Endothelial cell of umbilical vein (primary cell): ENCODE results near the gene CDH20. TPM values are rescaled to one million over a fixed set of nuclear protein-coding genes. Genes with fewer than 3 reads are reported as not detected.
A peak's percentile ranks its signal among the peaks of the same experiment; 100 is the strongest.

ENCODE experiments used
- BruUV-seq: library from RNA; stranded (reverse); fragments of 400-500 nt; replicated peaks from 2 replicates; lab custom pipeline; 2021; lab: Mats Ljungman, UMichigan
- CTCF ChIA-PET: fragments of 300-600, 350-600 bp; sonication (Branson Sonifier 250); formaldehyde crosslinking; loops from one replicate; lab custom pipeline; 2021; ENCODE audit warnings: antibody characterized with exemption, inconsistent platforms; lab: Charles Lee
- POLR2A ChIA-PET: fragments of 300-600, 350-600 bp; sonication (Branson Sonifier 250); formaldehyde crosslinking; loops from one replicate; lab custom pipeline; 2021; ENCODE audit warnings: antibody characterized with exemption, inconsistent platforms; lab: Charles Lee
- DNase-seq: peaks from one replicate; pipeline ENCODE4 v3.0.0-alpha.2; 2011; ENCODE audit warnings: low read depth, low spot score
- FAIRE-seq: peaks from 2 replicates; lab custom pipeline; 2011; peaks lifted over from hg19 to GRCh38; lab: Jason Lieb, UNC
- H2AFZ ChIP-seq: 2 replicates; pipeline ENCODE4 v1.6.0; 2012; ENCODE audit warnings: low read depth, low read length, control low read depth, inconsistent platforms
- H3K27ac ChIP-seq: 2 replicates; pipeline ENCODE4 v1.5.1; 2011; ENCODE audit warnings: low read depth, mild to moderate bottlenecking, control low read depth, low read length, moderate library complexity; ENCODE audit not compliant: insufficient read depth
- H3K27me3 ChIP-seq, 2 experiments: 2 replicates each; pipeline versions ENCODE4 v1.6.0 to v1.6.1; 2011; ENCODE audit warnings: low read length in 2 of 2, mixed read lengths in 1 of 2; ENCODE audit not compliant: control insufficient read depth in 2 of 2, insufficient read depth in 2 of 2
- H3K36me3 ChIP-seq, 2 experiments: 2 replicates in 1 of 2; 3 replicates in 1 of 2; pipeline ENCODE4 v1.5.1; 2011; ENCODE audit warnings: low read length in 2 of 2, mild to moderate bottlenecking in 1 of 2, moderate library complexity in 1 of 2; ENCODE audit not compliant: control insufficient read depth in 2 of 2, insufficient read depth in 2 of 2; ENCODE audit errors: extremely low read depth in 1 of 2
- H3K4me1 ChIP-seq: 3 replicates; pipeline ENCODE4 v1.5.1; 2011; ENCODE audit warnings: mild to moderate bottlenecking, low read length; ENCODE audit not compliant: control insufficient read depth, insufficient read depth; ENCODE audit errors: extremely low read depth
- H3K4me2 ChIP-seq: 2 replicates; pipeline ENCODE4 v1.6.1; 2011; ENCODE audit warnings: low read length, control low read depth, mixed read lengths; ENCODE audit not compliant: insufficient read depth
- H3K4me3 ChIP-seq, 3 experiments: fragments of 200-600 bp in 1 of 3; sonication (generic), shearing (Covaris generic) in 1 of 3; replicated peaks in 1 of 3; 2 replicates each; pipeline ENCODE4 v1.5.1; 2011 to 2016; ENCODE audit warnings: control low read depth in 3 of 3, low read length in 3 of 3, mild to moderate bottlenecking in 2 of 3, inconsistent platforms in 1 of 3, low read depth in 1 of 3, moderate library complexity in 1 of 3; ENCODE audit not compliant: insufficient read depth in 1 of 3
- H3K79me2 ChIP-seq: 2 replicates; pipeline ENCODE4 v1.6.0; 2012; ENCODE audit warnings: low read length, inconsistent platforms; ENCODE audit not compliant: control insufficient read depth, insufficient read depth
- H3K9ac ChIP-seq: replicated peaks from 2 replicates; pipeline ENCODE3; 2011; ENCODE audit warnings: low read length, control low read depth; ENCODE audit not compliant: insufficient read depth; ENCODE audit errors: extremely low read depth
- H3K9me1 ChIP-seq: replicated peaks from 3 replicates; pipeline ENCODE4 v1.6.0; 2011; ENCODE audit warnings: mild to moderate bottlenecking, low read length; ENCODE audit not compliant: control insufficient read depth, insufficient read depth; ENCODE audit errors: extremely low read depth
- H3K9me3 ChIP-seq: replicated peaks from 2 replicates; pipeline ENCODE4 v1.5.1; 2012; ENCODE audit warnings: low read length, inconsistent platforms; ENCODE audit not compliant: control insufficient read depth, insufficient read depth
- H4K20me1 ChIP-seq: replicated peaks from 2 replicates; pipeline ENCODE3; 2011; ENCODE audit warnings: mild to moderate bottlenecking, low read length; ENCODE audit not compliant: control insufficient read depth, insufficient read depth; ENCODE audit errors: extremely low read depth
- CTCF ChIP-seq, 2 donors: IDR thresholded peaks; 1 replicate in 1 of 2; 2 replicates in 1 of 2; pipeline ENCODE4 v1.5.1; 2011; ENCODE audit warnings: low read length in 2 of 2, mild to moderate bottlenecking in 2 of 2, moderate library complexity in 2 of 2, control low read depth in 1 of 2, inconsistent platforms in 1 of 2, low read depth in 1 of 2; ENCODE audit not compliant: insufficient read depth in 1 of 2; ENCODE audit errors: extremely low read depth in 1 of 2
- EZH2 ChIP-seq: IDR thresholded peaks from 2 replicates; pipeline ENCODE4 v1.6.1; 2012; ENCODE audit warnings: borderline replicate concordance, low read depth, mild to moderate bottlenecking, moderate library complexity, low read length, inconsistent platforms; ENCODE audit not compliant: severe bottlenecking
- FOS ChIP-seq: IDR thresholded peaks from 2 replicates; pipeline ENCODE4 v1.6.1; 2011; ENCODE audit warnings: mild to moderate bottlenecking, low read length, moderate library complexity, borderline replicate concordance; ENCODE audit not compliant: insufficient read depth
- GATA2 ChIP-seq: IDR thresholded peaks from 2 replicates; pipeline ENCODE4 v1.7.0; 2011; ENCODE audit warnings: low read depth, mild to moderate bottlenecking, moderate library complexity, mixed read lengths, low read length; ENCODE audit not compliant: insufficient read length, insufficient read depth
- JUN ChIP-seq: IDR thresholded peaks from 2 replicates; pipeline ENCODE4 v1.6.1; 2011; ENCODE audit warnings: borderline replicate concordance, low read depth; ENCODE audit not compliant: insufficient read length, insufficient read depth
- MAX ChIP-seq: IDR thresholded peaks from 2 replicates; pipeline ENCODE4 v1.6.1; 2011; ENCODE audit not compliant: insufficient read depth, insufficient read length
- MYC ChIP-seq: IDR thresholded peaks from one replicate; pipeline ENCODE4 v1.6.1; 2011; ENCODE audit warnings: mild to moderate bottlenecking, low read depth, low read length
- POLR2A ChIP-seq: IDR thresholded peaks from 2 replicates; pipeline ENCODE4 v1.6.1; 2012; ENCODE audit warnings: low read depth, mild to moderate bottlenecking, control low read depth, low read length
- POLR2AphosphoS5 ChIP-seq: IDR thresholded peaks from 2 replicates; pipeline ENCODE4 v1.6.1; 2012; ENCODE audit warnings: low read depth, mild to moderate bottlenecking, control low read depth, low read length, moderate library complexity; ENCODE audit not compliant: insufficient read depth
- dilution Hi-C: fragments of 300-500 bp; cut with MboI; formaldehyde crosslinking; loops from one replicate; pipeline ENCODE4 v1.15.0; 2019; ENCODE audit warnings: low sequenced_read_pairs; ENCODE audit not compliant: extremely low pct_ligation_motif_present
- intact Hi-C: fragments of 100-400 bp; cut with micrococcal nuclease; formaldehyde crosslinking; loops from one replicate; pipeline ENCODE4 v1.10.0; 2022
- polyA plus RNA-seq, 4 experiments: library from polyadenylated mRNA; depleted of rRNA in 3 of 4; stranded (reverse) in 3 of 4; unstranded in 1 of 4; fragments of >200 nt; gene quantifications; 2 replicates each; pipeline versions ENCODE4 v1.2.1 to v1.2.3, GENCODE V29; 2011 to 2012; ENCODE audit warnings: missing spikeins in 1 of 4
- total RNA-seq: library from RNA; stranded (reverse); gene quantifications from 2 replicates; pipeline ENCODE4 v1.2.3, GENCODE V29; 2021

The CDH20 gene
- total and polyA plus RNA-seq, 2 donors (not counting 3 experiments of a cell fraction or from before 2014, with no cell fraction given) = not detected

GRCh38 chr18:61541673-61542072 lies 208.4 kb downstream of the CDH20 start:
- DNase-seq = no peak
- no TSS peak for BruUV-seq

More at GRCh38 chr18:61541673-61542072, 208.4 kb downstream of the CDH20 start:
- no peaks in the 10 kb centered on the region for H3K79me2 ChIP-seq
- no peaks in the 10 kb centered on the region for H4K20me1 ChIP-seq
- intact Hi-C loops (no loop called here), dilution Hi-C loops (no loop called here)
- ChIA-PET POLR2A (no interaction called here), CTCF (no interaction called here)
- no peak overlapping the region for H2AFZ ChIP-seq
- peak; percentile 37 for FAIRE-seq
- H3K4me2 ChIP-seq = no peak overlapping the region
- no peaks in the 10 kb centered on the region for H3K36me3 ChIP-seq
- TF ChIP-seq POLR2A (no peak), EZH2 (no peak), MYC (no peak), CTCF (IDR thresholded peaks at IDR 0.05; ENCODE audit: extremely low read depth in 1 of 2, insufficient read depth in 1 of 2, low read depth in 1 of 2, low read length in 2 of 2) (no peak), POLR2AphosphoS5 (no peak), FOS (no peak), GATA2 (no peak), MAX (no peak), JUN (no peak)
- H3K27ac ChIP-seq = no peak overlapping the region
- H3K9me3 ChIP-seq = no peaks in the 10 kb centered on the region
- peaks cover 5% of the 10 kb centered on the region for H3K4me1 ChIP-seq
- H3K9ac ChIP-seq = no peak overlapping the region
- H3K9me1 ChIP-seq = no peaks in the 10 kb centered on the region
- no peak overlapping the region for H3K4me3 ChIP-seq
- no peaks in the 10 kb centered on the region for H3K27me3 ChIP-seq
